ENCODE measurements around the gene VGLL3.
"Not testable (repeated sequence)": the region's sequence is repeated elsewhere in the genome, so short reads cannot be mapped to it uniquely, and the experiment has no call there.

VGLL3 gene

DNA sequence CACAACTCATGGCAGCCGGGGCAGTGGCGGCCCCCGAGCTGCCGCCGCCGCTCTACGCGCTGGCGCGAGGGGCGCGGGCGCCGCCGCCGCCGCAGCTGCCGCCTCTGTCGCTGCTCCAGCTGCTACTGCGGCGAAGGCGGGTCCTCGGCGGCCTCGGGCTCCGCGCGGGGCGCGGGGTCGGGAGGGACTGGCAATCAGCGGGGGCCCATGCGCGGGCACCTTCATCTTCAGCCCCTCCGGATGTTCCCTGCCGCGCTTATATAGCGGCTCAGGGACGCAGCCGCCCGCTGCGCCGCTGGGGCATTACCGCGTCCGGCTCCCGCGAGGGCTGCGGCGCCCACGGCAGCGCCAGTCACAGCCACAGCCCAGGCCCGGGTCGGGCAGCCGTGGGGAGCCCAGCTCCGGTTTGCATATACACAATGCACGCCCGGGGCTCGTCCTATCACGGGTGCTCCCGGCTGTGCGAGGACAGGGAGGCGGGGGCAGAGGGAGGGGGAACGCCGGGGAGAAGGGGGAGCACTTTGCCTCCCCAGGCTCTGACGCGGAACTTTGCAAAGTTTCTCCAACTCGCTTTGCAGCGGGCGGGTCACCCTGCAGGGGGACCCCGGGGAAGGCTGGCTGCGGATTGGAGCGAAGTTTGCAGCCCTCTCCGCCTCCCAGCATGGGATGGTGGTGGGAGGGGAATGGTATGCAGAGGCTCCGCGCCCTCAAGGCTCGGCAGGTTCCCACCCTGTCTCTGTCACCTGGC is at the start of gene VGLL3:
TSS of gene VGLL3 (minus strand) at position 416 of the 748 bp plus-strand sequence. CDS start at position 10, 406 bp downstream.
- no peak for DNase-seq (ENCODE audit: low read depth in 4 of 4, low spot score in 1 of 4)

- DNase-seq (ENCODE audit: low read depth in 4 of 4, low spot score in 1 of 4) = no peak
These were observed 46.7 kb upstream of the VGLL3 start for GRCh38 chr3:87037652-87038051.

DNA sequence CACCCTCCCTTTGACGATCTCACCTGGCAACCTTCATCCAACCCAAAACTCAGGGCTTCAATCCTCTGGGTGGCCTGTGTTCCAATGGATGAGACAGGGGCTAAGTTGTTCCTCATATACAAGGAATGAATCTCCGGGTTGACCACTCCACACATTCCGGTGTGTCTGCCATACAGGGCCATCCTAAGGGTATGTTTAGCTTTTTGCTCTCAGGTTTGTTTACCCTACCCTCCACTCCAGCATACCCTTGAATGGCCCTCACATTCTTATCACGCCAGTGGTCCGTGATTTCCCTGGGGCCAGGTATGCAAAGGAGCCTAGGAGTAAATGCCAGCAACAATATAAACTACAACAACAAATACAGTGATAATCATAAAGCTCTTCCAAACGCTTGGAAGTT is 45.7 kb upstream of the VGLL3 start:
- DNase-seq (ENCODE audit: low read depth in 4 of 4, low spot score in 1 of 4) = no peak

GRCh38 chr3:87035339-87035738 is 44.4 kb upstream of the VGLL3 start:
- DNase-seq (ENCODE audit: low read depth in 4 of 4, low spot score in 1 of 4) = no peak

GRCh38 chr3:87033205-87033604 is 42.3 kb upstream of the VGLL3 start:
- DNase-seq (ENCODE audit: low read depth in 4 of 4, low spot score in 1 of 4) = no peak

DNA sequence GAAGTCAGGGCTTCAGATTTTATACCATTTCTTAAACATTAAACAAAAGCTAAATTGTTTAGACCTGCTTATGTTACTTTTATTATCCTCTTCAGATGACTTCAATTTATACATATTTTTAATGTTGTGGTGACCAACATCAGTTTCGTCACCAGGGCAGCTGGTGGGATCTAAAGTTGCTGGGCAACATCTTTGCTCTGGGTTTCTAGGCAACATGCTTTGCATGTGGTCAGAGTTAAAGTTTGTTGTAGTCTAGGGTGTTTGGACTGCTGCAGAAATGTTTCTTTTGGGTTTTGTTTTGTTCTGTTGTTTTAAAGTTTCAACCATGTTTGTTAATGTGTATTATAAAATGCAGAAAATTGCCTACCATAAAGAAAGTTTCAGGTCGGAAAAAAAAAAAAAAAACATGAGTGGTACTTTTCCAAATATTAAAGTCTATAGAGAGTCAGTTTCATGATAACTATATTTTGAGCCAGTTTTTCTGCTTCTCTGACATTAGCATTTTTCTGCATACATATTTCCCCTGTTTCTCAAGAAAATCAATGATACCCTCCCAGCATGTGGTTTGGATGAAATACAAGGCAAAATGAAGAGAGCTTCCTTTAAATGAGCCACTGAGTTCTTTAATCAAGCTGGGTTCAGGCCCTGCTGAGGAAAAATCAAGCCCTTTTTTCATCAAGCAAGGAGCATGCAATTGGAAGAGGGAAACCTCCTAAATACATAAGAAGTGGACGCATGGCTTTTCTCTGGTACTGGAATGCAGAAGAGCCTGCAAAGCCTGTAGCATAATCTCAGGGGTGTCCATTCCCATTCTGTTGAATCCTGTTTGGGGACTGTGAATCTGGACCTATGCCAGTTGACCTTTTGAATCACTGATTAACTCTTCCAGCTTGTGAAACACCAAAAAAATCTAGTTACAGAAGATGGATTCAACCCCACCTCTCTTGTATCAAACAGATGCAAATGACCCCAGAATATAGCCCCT is 35.0 kb upstream of the VGLL3 start:
- no peak for DNase-seq (ENCODE audit: low read depth in 4 of 4, low spot score in 1 of 4)

GRCh38 chr3:87017370-87017769 is 26.4 kb upstream of the VGLL3 start:
- DNase-seq (ENCODE audit: low read depth in 4 of 4, low spot score in 1 of 4) = not testable (repeated sequence)

GRCh38 chr3:87009271-87009670 is 18.3 kb upstream of the VGLL3 start:
- no peak for DNase-seq (ENCODE audit: low read depth in 4 of 4, low spot score in 1 of 4)

- no peak for DNase-seq (ENCODE audit: low read depth in 4 of 4, low spot score in 1 of 4)
These were observed 16.0 kb upstream of the VGLL3 start for GRCh38 chr3:87006844-87007439.

- DNase-seq (ENCODE audit: low read depth in 4 of 4, low spot score in 1 of 4) = no peak
These were observed 13.9 kb upstream of the VGLL3 start for GRCh38 chr3:87004883-87005282.

DNA sequence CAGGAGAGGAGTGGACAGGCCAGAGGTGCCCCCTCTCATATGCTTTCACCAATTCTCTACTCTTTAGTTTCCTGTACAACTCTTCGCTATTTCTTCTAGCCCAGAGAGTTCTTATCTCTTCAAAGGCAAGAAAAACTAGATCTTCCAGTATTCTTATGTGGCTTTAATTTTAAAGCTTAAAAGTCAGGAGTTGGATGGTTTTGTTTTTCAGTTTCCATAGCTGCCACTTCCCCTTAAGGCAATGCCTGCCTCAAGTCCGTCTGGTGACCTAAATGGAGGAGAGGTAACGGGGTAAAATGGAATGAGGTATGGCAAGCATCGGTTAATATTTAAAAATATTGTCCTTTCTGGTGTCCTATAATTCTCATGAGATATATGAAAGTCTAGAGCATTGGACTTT is 11.4 kb upstream of the VGLL3 start:
- DNase-seq (ENCODE audit: low read depth in 4 of 4, low spot score in 1 of 4) = no peak

- DNase-seq (ENCODE audit: low read depth in 4 of 4, low spot score in 1 of 4) = no peak
These were observed 10.6 kb upstream of the VGLL3 start for GRCh38 chr3:87001473-87002098.

DNA sequence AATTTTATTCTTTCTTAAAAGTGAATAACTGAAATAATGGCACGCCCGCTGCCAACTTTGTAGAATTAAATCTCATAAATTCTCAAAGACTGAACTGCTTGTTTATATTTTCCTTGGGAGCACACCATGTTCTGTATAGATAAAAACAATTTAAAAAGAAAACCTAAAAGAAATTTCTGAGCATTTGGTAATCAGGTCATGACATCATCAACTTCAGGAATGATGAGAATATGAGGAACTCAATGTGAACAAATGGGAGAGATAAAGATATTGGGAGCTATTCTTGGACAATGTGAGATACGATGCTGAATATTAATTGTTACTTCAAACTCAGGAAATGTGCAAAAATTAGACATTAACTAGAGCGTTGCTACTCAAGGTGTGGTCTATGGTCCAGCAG is 10.0 kb upstream of the VGLL3 start:
- DNase-seq (ENCODE audit: low read depth in 4 of 4, low spot score in 1 of 4) = no peak

DNA sequence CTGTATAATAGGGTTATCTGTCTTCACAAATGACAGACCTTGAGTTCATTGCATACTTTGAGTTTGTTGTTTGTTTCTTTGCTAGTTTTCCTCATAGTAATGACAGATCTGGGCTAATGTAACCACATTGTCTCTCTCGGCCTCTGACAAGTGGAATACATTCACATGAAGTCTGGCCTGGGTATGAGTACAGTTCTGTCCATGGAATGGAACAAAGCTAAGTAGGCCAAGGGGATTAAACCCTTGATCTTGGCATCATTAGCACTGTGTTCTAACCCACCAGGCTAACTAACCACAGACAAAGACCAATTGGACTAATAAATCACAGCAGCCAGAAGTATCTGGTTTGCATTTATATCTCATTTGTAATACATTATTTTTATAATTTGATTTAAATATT is 7.6 kb upstream of the VGLL3 start:
- no peak for DNase-seq (ENCODE audit: low read depth in 4 of 4, low spot score in 1 of 4)

DNA sequence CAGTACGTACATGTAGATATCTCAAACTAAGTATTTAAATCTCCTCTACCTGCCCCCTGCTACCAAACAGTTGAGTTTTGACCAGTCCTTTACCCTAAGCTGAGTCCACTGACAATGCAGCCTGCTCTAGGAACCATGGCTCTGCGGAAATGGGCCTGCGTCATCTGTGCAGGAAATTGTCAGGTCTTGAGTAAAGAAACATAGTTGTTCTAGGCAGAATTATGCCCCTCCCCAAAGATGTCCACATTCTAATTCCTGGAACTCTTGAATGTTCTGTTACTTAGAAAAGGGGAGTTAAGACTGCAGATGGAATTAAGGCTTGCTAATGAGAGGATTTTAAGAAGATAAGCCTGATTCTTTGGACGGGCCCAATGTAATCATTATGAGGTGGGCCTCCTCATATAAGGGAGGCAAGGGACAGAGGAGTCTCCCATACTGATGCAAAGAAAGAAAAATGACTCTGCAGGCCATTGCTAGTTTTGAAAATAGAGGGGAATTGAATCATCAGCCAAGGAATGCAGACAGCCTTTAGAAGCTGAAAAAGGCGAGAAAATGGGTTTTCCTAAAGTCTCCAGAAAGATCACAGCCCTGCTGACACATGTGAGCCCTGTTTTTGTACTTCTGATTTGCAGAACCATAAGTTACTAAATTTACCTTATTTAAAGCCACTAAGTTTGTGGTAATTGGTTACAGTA is 5.5 kb upstream of the VGLL3 start:
- no peak for DNase-seq (ENCODE audit: low read depth in 4 of 4, low spot score in 1 of 4)

DNA sequence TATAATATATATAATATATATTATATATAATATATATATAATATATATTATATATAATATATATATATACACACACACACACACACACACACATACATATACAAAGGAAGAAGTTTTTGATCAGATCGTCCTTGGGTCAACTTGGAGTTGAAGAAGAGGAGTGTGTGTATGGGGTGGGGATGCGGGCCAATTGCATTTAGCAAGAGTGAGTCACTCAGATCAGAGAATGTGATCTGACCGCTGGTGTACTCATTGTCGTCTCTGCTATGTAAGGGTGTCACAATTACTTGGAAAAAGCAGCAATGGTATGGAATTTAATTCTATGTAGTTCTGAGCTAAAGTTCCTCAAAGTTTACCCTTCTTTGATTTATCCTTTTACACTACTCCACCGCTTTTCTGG is 4.6 kb upstream of the VGLL3 start:
- no peak for DNase-seq (ENCODE audit: low read depth in 4 of 4, low spot score in 1 of 4)

DNA sequence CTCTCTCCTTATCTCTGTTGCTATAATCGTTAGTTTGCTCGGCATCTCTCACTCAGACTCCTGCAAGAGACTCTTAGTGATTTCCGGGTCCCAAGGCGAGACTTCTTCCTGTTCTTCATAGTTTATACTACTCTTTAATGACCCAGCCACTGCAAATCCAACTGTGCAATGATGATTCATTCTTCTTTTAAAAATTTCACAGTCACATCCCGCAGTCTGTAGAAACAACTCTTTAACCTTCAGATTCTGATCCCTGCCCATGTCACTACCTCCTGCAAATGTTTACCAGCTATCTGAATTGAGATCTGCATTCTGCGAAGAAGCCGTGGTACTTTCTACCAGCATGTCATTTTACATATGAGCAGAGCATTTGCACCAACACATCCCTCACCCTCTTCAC is 2.8 kb upstream of the VGLL3 start:
- DNase-seq (ENCODE audit: low read depth in 4 of 4, low spot score in 1 of 4) = no peak

DNA sequence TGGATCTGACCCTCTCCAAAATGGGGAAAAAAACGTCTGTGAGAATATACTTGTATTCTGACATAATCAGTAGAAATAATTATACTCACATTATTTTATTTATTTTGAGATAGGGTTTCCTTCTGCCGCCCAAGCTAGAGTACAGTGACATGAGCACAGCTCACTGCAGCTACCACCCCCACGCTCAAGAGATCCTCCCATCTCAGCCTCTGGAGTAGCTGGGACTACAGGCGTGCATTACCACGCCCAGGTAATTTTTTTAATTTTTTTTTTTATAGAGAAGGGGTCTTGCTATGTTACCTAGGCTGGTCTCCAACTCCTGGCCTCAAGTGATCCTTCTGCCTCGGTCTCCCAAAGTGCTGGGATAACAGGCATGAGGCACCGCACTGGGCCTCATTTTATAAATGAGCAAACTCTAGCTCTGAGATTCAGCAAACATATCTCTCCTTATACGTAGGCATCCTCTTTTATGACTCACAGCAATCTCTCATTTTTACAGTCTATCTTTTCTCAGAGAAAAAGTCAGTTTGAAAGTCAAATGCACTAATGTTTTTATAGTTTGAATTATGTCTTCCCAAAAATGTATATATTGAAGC is 989 bp upstream of the VGLL3 start:
- no peak for DNase-seq (ENCODE audit: low read depth in 4 of 4, low spot score in 1 of 4)

DNA sequence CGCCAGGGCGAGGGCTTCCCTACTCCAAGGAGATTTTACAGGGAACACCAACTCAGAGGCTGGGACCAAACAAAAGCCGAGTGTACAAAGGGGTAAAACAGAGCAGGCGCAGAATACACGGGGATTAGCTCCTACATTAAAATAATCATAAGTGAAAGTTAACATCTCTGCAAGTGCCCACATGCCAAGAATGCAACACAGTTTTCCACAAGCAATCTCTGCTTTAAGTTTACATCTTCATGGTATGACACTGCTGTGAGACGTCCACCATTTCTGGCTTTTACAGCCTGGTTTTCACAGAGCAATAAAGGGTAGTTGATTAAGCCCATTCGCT is 500 bp upstream of the VGLL3 start:
- no peak for DNase-seq (ENCODE audit: low read depth in 4 of 4, low spot score in 1 of 4)

DNA sequence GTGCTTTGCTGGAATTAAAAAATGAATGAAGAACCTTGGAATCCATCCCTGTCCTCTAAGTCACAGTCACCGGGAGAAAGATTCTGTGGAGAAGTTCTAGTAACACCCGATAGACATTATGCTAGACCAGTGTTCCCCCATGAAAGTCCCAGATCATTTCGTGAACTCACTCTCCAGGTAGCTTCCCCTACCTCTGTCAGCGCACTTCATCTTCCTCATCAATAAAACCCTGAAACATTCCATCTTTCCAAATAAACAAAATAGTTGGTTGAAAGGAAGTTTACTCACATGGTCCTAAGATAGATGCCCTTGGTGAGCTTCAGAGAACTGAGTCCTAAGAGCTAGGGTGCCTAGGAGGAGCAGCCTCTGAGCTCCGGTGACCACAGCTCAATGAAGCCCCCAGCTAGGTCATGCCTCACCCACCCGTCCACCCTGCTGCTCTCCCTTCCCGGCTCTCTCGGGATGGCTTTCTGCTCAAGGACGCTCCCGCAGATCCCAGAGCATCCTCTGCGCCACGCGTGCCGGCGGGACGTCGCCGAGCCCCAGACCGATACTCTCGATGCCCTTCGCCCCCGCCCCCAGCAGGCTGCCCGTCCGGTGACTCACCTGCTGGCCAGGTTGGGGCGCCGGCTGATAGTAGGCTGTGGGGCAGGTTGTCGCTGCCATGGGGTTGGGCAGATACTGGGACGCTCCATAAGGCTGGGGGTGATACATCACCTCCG is 776 bp downstream of the VGLL3 start:
- DNase-seq (ENCODE audit: low read depth in 4 of 4, low spot score in 1 of 4) = no peak
